Measurements from ENCODE around the gene KCNH6. TPM values are rescaled to one million over a fixed set of nuclear protein-coding genes. Genes with fewer than 3 reads are reported as not detected.

The KCNH6 gene
- total RNA-seq, 1 donor from 2014 or later, result not detected

- no peak for TF ChIP-seq CTCF (IDR thresholded peaks at IDR 0.05; ENCODE audit: insufficient read depth, low read length, severe bottlenecking)
- FAIRE-seq, result no peak
- Histone ChIP-seq H3K36me3 (ENCODE audit: control insufficient read depth, insufficient read depth, low read length) (peaks cover 1% of the 10 kb centered on the region), H3K4me3 (ENCODE audit: low read depth, low read length) (no peak overlapping the region), H3K27me3 (ENCODE audit: control insufficient read depth, insufficient read depth, low read length) (no peaks in the 10 kb centered on the region)
- DNase-seq (ENCODE audit: low read depth), result no peak
These were observed 32.5 kb downstream of the KCNH6 start for GRCh38 chr17:63555500-63556156.

- peaks cover 1% of the 10 kb centered on the region for H3K36me3 ChIP-seq (ENCODE audit: control insufficient read depth, insufficient read depth, low read length)
- TF ChIP-seq CTCF (IDR thresholded peaks at IDR 0.05; ENCODE audit: insufficient read depth, low read length, severe bottlenecking), result no peak
- no peaks in the 10 kb centered on the region for H3K27me3 ChIP-seq (ENCODE audit: control insufficient read depth, insufficient read depth, low read length)
- FAIRE-seq, result no peak
- DNase-seq (ENCODE audit: low read depth), result no peak
- no peak overlapping the region for H3K4me3 ChIP-seq (ENCODE audit: low read depth, low read length)
These were observed 34.3 kb downstream of the KCNH6 start for GRCh38 chr17:63557416-63557815.

GRCh38 chr17:63558441-63558840 is 35.3 kb downstream of the KCNH6 start:
- TF ChIP-seq CTCF (IDR thresholded peaks at IDR 0.05; ENCODE audit: insufficient read depth, low read length, severe bottlenecking), result no peak
- no peaks in the 10 kb centered on the region for H3K27me3 ChIP-seq (ENCODE audit: control insufficient read depth, insufficient read depth, low read length)
- no peak for FAIRE-seq

GRCh38 chr17:63561819-63562218 is 38.7 kb downstream of the KCNH6 start:
- Histone ChIP-seq H3K36me3 (ENCODE audit: control insufficient read depth, insufficient read depth, low read length) (no peaks in the 10 kb centered on the region), H3K4me3 (ENCODE audit: low read depth, low read length) (no peak overlapping the region), H3K27me3 (ENCODE audit: control insufficient read depth, insufficient read depth, low read length) (no peaks in the 10 kb centered on the region)
- DNase-seq (ENCODE audit: low read depth) (no peak), FAIRE-seq (no peak)
- TF ChIP-seq CTCF (IDR thresholded peaks at IDR 0.05; ENCODE audit: insufficient read depth, low read length, severe bottlenecking), result no peak

More at GRCh38 chr17:63558441-63558840, 35.3 kb downstream of the KCNH6 start:
- no peak for DNase-seq (ENCODE audit: low read depth)
- H3K36me3 ChIP-seq (ENCODE audit: control insufficient read depth, insufficient read depth, low read length), result peaks cover 1% of the 10 kb centered on the region
- H3K4me3 ChIP-seq (ENCODE audit: low read depth, low read length), result no peak overlapping the region

- DNase-seq (ENCODE audit: low read depth) (no peak), FAIRE-seq (no peak)
- Histone ChIP-seq H3K27me3 (ENCODE audit: control insufficient read depth, insufficient read depth, low read length) (no peaks in the 10 kb centered on the region), H3K36me3 (ENCODE audit: control insufficient read depth, insufficient read depth, low read length) (no peaks in the 10 kb centered on the region), H3K4me3 (ENCODE audit: low read depth, low read length) (no peak overlapping the region)
- TF ChIP-seq CTCF (IDR thresholded peaks at IDR 0.05; ENCODE audit: insufficient read depth, low read length, severe bottlenecking), result no peak
These were observed 40.2 kb downstream of the KCNH6 start for GRCh38 chr17:63563339-63563738.

- DNase-seq (ENCODE audit: low read depth) (no peak), FAIRE-seq (peak; percentile 73)
- TF ChIP-seq CTCF (IDR thresholded peaks at IDR 0.05; ENCODE audit: insufficient read depth, low read length, severe bottlenecking), result no peak
- no peak overlapping the region for H3K4me3 ChIP-seq (ENCODE audit: low read depth, low read length)
- no peaks in the 10 kb centered on the region for H3K27me3 ChIP-seq (ENCODE audit: control insufficient read depth, insufficient read depth, low read length)
- no peaks in the 10 kb centered on the region for H3K36me3 ChIP-seq (ENCODE audit: control insufficient read depth, insufficient read depth, low read length)
These were observed 41.4 kb downstream of the KCNH6 start for GRCh38 chr17:63564562-63564961.
